ENCODE results near the gene MPP4. TPM values are rescaled to one million over a fixed set of nuclear protein-coding genes. Genes with fewer than 3 reads are reported as not detected.
A peak's percentile ranks its signal among the peaks of the same experiment; 100 is the strongest.

The MPP4 gene
- total and polyA plus RNA-seq, 2 of the 13 experiments (the other 11 are each of a cell fraction or from before 2014, with no cell fraction given), result not detected

DNA sequence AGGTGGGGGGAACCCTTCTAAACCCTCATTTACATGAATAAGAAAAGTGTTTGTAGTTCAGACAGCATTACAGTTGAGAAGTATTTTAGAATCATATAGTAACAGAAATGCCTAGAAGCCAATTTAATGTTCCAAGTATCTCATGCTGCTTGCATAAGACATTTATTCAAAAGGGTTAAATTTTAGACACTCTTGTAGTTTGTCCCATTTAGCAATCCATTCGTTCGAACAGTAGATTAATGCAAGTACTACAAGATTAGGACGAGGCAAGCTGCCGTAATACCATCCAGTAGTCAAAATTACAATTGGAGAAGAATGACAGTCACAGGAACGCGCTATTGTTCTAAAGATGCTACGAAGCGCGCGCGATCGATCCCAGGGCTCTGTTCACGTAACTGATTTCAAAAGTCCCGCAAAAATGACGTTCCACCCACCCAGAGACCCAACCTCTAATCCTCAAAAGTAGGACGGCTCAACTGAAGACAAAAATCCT lies 56.3 kb downstream of the MPP4 start (continued):
- no peak for TF ChIP-seq MBD4 (IDR thresholded peaks at IDR 0.05; ENCODE audit: borderline replicate concordance, low read length)
- peak in 1 of 2 experiments; percentile 35; a peak in 1 of 4 replicates for TF ChIP-seq KLF16 (CRISPR knock-in tag; IDR thresholded peaks at IDR 0.05)
- TF ChIP-seq ZMYM4 (CRISPR knock-in tag; IDR thresholded peaks at IDR 0.05), result no peak
- TF ChIP-seq SSRP1 (CRISPR knock-in tag; IDR thresholded peaks at IDR 0.05), result no peak
- TF ChIP-seq ZNF747 (CRISPR knock-in tag; IDR thresholded peaks at IDR 0.05; ENCODE audit: borderline replicate concordance), result no peak
- TF ChIP-seq ZNF562 (CRISPR knock-in tag; IDR thresholded peaks at IDR 0.05; ENCODE audit: borderline replicate concordance), result no peak
- peak; percentile 89 for TF ChIP-seq ONECUT2 (CRISPR knock-in tag; IDR thresholded peaks at IDR 0.05)
- TF ChIP-seq, protein P1, sequence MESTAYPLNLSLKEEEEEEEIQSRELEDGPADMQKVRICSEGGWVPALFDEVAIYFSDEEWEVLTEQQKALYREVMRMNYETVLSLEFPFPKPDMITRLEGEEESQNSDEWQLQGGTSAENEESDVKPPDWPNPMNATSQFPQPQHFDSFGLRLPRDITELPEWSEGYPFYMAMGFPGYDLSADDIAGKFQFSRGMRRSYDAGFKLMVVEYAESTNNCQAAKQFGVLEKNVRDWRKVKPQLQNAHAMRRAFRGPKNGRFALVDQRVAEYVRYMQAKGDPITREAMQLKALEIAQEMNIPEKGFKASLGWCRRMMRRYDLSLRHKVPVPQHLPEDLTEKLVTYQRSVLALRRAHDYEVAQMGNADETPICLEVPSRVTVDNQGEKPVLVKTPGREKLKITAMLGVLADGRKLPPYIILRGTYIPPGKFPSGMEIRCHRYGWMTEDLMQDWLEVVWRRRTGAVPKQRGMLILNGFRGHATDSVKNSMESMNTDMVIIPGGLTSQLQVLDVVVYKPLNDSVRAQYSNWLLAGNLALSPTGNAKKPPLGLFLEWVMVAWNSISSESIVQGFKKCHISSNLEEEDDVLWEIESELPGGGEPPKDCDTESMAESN (CRISPR knock-in tag; conservative IDR thresholded peaks at IDR 0.05), result peak; percentile 50; the same call in 1 of the 2 replicates
- no peak for TF ChIP-seq ZNF674 (CRISPR knock-in tag; IDR thresholded peaks at IDR 0.05; ENCODE audit: low read depth)
- TF ChIP-seq SATB2 (CRISPR knock-in tag; IDR thresholded peaks at IDR 0.05), result no peak
- TF ChIP-seq RFX3 (CRISPR knock-in tag; IDR thresholded peaks at IDR 0.05), result no peak
- TF ChIP-seq ZNF772 (CRISPR knock-in tag; IDR thresholded peaks at IDR 0.05), result no peak
- TF ChIP-seq KLF12 (CRISPR knock-in tag; IDR thresholded peaks at IDR 0.05; ENCODE audit: borderline replicate concordance), result no peak
- no peak for TF ChIP-seq SMAD1 (CRISPR knock-in tag; IDR thresholded peaks at IDR 0.05; ENCODE audit: borderline replicate concordance, low read depth)
- TF ChIP-seq, protein P2, sequence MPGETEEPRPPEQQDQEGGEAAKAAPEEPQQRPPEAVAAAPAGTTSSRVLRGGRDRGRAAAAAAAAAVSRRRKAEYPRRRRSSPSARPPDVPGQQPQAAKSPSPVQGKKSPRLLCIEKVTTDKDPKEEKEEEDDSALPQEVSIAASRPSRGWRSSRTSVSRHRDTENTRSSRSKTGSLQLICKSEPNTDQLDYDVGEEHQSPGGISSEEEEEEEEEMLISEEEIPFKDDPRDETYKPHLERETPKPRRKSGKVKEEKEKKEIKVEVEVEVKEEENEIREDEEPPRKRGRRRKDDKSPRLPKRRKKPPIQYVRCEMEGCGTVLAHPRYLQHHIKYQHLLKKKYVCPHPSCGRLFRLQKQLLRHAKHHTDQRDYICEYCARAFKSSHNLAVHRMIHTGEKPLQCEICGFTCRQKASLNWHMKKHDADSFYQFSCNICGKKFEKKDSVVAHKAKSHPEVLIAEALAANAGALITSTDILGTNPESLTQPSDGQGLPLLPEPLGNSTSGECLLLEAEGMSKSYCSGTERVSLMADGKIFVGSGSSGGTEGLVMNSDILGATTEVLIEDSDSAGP (CRISPR knock-in tag; IDR thresholded peaks at IDR 0.05; ENCODE audit: borderline replicate concordance), result no peak
- TF ChIP-seq, protein P3, sequence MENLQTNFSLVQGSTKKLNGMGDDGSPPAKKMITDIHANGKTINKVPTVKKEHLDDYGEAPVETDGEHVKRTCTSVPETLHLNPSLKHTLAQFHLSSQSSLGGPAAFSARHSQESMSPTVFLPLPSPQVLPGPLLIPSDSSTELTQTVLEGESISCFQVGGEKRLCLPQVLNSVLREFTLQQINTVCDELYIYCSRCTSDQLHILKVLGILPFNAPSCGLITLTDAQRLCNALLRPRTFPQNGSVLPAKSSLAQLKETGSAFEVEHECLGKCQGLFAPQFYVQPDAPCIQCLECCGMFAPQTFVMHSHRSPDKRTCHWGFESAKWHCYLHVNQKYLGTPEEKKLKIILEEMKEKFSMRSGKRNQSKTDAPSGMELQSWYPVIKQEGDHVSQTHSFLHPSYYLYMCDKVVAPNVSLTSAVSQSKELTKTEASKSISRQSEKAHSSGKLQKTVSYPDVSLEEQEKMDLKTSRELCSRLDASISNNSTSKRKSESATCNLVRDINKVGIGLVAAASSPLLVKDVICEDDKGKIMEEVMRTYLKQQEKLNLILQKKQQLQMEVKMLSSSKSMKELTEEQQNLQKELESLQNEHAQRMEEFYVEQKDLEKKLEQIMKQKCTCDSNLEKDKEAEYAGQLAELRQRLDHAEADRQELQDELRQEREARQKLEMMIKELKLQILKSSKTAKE (CRISPR knock-in tag; IDR thresholded peaks at IDR 0.05; ENCODE audit: borderline replicate concordance), result no peak
- TF ChIP-seq, protein P4, sequence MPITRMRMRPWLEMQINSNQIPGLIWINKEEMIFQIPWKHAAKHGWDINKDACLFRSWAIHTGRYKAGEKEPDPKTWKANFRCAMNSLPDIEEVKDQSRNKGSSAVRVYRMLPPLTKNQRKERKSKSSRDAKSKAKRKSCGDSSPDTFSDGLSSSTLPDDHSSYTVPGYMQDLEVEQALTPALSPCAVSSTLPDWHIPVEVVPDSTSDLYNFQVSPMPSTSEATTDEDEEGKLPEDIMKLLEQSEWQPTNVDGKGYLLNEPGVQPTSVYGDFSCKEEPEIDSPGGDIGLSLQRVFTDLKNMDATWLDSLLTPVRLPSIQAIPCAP (CRISPR knock-in tag; IDR thresholded peaks at IDR 0.05; ENCODE audit: low read depth), result no peak
- no peak for TF ChIP-seq ZSCAN21 (CRISPR knock-in tag; IDR thresholded peaks at IDR 0.05; ENCODE audit: borderline replicate concordance)
- TF ChIP-seq, protein P5, sequence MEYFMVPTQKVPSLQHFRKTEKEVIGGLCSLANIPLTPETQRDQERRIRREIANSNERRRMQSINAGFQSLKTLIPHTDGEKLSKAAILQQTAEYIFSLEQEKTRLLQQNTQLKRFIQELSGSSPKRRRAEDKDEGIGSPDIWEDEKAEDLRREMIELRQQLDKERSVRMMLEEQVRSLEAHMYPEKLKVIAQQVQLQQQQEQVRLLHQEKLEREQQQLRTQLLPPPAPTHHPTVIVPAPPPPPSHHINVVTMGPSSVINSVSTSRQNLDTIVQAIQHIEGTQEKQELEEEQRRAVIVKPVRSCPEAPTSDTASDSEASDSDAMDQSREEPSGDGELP (IDR thresholded peaks at IDR 0.05; ENCODE audit: borderline replicate concordance, low read depth), result no peak
- TF ChIP-seq RCOR2 (CRISPR knock-in tag; IDR thresholded peaks at IDR 0.05), result no peak
- no peak for TF ChIP-seq PTBP1 (IDR thresholded peaks at IDR 0.05; ENCODE audit: low read depth, low read length, poor library complexity, severe bottlenecking)
- TF ChIP-seq FOXA3 (CRISPR knock-in tag; IDR thresholded peaks at IDR 0.05), result no peak
